KMS-11 (cell line): ENCODE measurements around the gene EIF5.
A peak's percentile ranks its signal among the peaks of the same experiment; 100 is the strongest.

Experiments used
- H2AFZ ChIP-seq: fragments of 200-600 bp; sonication (generic); 2 replicates; pipeline ENCODE4 v1.6.1; 2016; ENCODE audit warnings: antibody characterized with exemption, mixed run types, low read depth
- H3K27ac ChIP-seq: fragments of 200-600 bp; sonication (generic); 2 replicates; pipeline ENCODE4 v1.6.1; 2016; ENCODE audit warnings: mild to moderate bottlenecking, mixed run types
- H3K27me3 ChIP-seq: fragments of 200-600 bp; sonication (generic); 2 replicates; pipeline ENCODE4 v1.6.1; 2017; ENCODE audit warnings: mild to moderate bottlenecking, low read depth, mixed run types, moderate library complexity; ENCODE audit not compliant: insufficient read depth
- H3K36me3 ChIP-seq: fragments of 200-600 bp; sonication (generic); 2 replicates; pipeline ENCODE4 v1.6.1; 2017; ENCODE audit warnings: mild to moderate bottlenecking, mixed run types; ENCODE audit not compliant: insufficient read depth
- H3K4me1 ChIP-seq: fragments of 200-600 bp; sonication (generic); 2 replicates; pipeline ENCODE4 v1.6.1; 2016; ENCODE audit warnings: mild to moderate bottlenecking, low read depth, mixed run types; ENCODE audit not compliant: poor library complexity, severe bottlenecking
- H3K4me2 ChIP-seq: fragments of 200-600 bp; sonication (generic); 2 replicates; pipeline ENCODE4 v1.7.0; 2016; ENCODE audit warnings: mild to moderate bottlenecking, mixed run types
- H3K4me3 ChIP-seq: fragments of 200-600 bp; sonication (generic); IDR thresholded peaks from 2 replicates; pipeline ENCODE4 v1.6.1; 2017; ENCODE audit warnings: low read depth, low read length, mixed read lengths; ENCODE audit not compliant: insufficient read depth
- H3K79me2 ChIP-seq: fragments of 200-600 bp; sonication (generic); 2 replicates; pipeline ENCODE4 v1.6.1; 2016; ENCODE audit warnings: low read depth, mixed run types; ENCODE audit not compliant: insufficient read depth
- H3K9ac ChIP-seq: fragments of 200-600 bp; sonication (generic); 2 replicates; pipeline ENCODE4 v1.6.1; 2016; ENCODE audit warnings: mild to moderate bottlenecking, mixed run types
- H4K20me1 ChIP-seq: fragments of 200-600 bp; sonication (generic); 2 replicates; pipeline ENCODE4 v1.6.1; 2016; ENCODE audit warnings: mild to moderate bottlenecking, mixed run types; ENCODE audit not compliant: insufficient read depth
- CTCF ChIP-seq: fragments of 200-600 bp; sonication (generic); conservative IDR thresholded peaks from 2 replicates; pipeline ENCODE4 v1.6.1; 2017; ENCODE audit warnings: low read depth, mild to moderate bottlenecking, antibody characterized with exemption, low read length, moderate library complexity, mixed read lengths

Gene EIF5

DNA sequence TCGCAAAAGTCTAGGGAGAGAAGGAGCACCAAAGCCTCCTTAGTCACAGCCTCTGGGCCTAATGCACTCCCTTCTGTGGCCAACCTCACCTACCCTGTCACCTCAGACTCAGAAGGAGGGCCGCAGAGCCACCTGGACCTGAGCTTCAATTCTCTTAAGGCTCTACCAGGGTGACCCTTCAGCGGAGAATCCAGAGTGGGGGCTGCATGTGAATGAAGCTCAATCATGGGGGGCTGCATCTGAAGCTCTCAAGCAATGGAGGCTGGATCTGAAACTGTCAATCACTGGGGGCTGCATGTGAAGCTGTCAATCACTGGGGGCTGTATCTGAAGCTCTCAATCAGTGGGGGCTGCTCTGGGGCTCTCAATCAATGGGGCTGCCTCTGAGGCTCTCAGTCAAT is 43.1 kb upstream of the EIF5 start:
- H3K9ac ChIP-seq = no peak overlapping the region
- no peak overlapping the region for H3K4me3 ChIP-seq
- TF ChIP-seq CTCF = no peak
- no peaks in the 10 kb centered on the region for H4K20me1 ChIP-seq
- no peak overlapping the region for H2AFZ ChIP-seq
- H3K79me2 ChIP-seq = no peaks in the 10 kb centered on the region
- no peaks in the 10 kb centered on the region for H3K4me1 ChIP-seq
- no peaks in the 10 kb centered on the region for H3K27me3 ChIP-seq
- H3K4me2 ChIP-seq = no peak overlapping the region
- no peaks in the 10 kb centered on the region for H3K36me3 ChIP-seq
- no peak overlapping the region for H3K27ac ChIP-seq

GRCh38 chr14:103292426-103293374 is 41.3 kb upstream of the EIF5 start:
- Histone ChIP-seq H2AFZ (no peak overlapping the region), H4K20me1 (no peaks in the 10 kb centered on the region)

GRCh38 chr14:103293465-103293864 is 40.6 kb upstream of the EIF5 start:
- H3K4me1 ChIP-seq = no peaks in the 10 kb centered on the region
- H3K27ac ChIP-seq = no peak overlapping the region
- no peaks in the 10 kb centered on the region for H3K27me3 ChIP-seq
- H3K4me2 ChIP-seq = no peak overlapping the region
- no peak overlapping the region for H3K9ac ChIP-seq
- no peak overlapping the region for H2AFZ ChIP-seq
- no peaks in the 10 kb centered on the region for H3K79me2 ChIP-seq
- no peak overlapping the region for H3K4me3 ChIP-seq
- no peak for TF ChIP-seq CTCF
- H4K20me1 ChIP-seq = no peaks in the 10 kb centered on the region
- H3K36me3 ChIP-seq = no peaks in the 10 kb centered on the region

More at GRCh38 chr14:103292426-103293374, 41.3 kb upstream of the EIF5 start:
- TF ChIP-seq CTCF = peak; percentile 76
- Histone ChIP-seq H3K27me3 (no peaks in the 10 kb centered on the region), H3K36me3 (no peaks in the 10 kb centered on the region), H3K9ac (no peak overlapping the region), H3K4me3 (no peak overlapping the region), H3K4me2 (no peak overlapping the region), H3K27ac (no peak overlapping the region), H3K4me1 (no peaks in the 10 kb centered on the region), H3K79me2 (no peaks in the 10 kb centered on the region)

DNA sequence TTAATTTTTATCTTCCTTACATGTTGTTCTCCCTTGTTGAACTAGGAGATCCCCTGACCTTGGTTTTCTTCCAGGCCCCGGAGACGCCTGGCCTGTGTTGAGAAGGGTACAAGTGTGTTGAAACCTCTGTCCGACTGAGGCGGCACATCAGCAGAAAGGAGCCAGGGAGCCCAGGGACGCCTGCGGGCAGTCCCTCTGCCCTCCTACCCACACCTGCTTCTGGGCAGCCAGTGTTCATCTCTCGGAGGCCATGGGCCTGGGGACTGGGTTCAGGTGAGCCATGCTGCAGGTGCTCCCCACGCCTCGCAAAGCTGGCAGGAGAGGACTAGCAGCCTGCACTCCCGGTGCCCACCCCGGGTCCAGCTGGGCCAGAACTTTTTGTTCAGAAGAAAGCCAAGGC is 39.9 kb upstream of the EIF5 start:
- Histone ChIP-seq H3K4me3 (no peak overlapping the region), H2AFZ (no peak overlapping the region), H3K4me2 (no peak overlapping the region), H3K27me3 (no peaks in the 10 kb centered on the region), H3K9ac (no peak overlapping the region), H3K79me2 (no peaks in the 10 kb centered on the region), H4K20me1 (no peaks in the 10 kb centered on the region), H3K27ac (no peak overlapping the region), H3K36me3 (no peaks in the 10 kb centered on the region), H3K4me1 (no peaks in the 10 kb centered on the region)
- TF ChIP-seq CTCF = no peak
